AG04450 (cell line): ENCODE measurements around the gene CSNK1G1. TPM values are rescaled to one million over a fixed set of nuclear protein-coding genes. Genes with fewer than 3 reads are reported as not detected.

Source experiments
- CTCF ChIA-PET: fragments of 300-600, 350-600 bp; formaldehyde crosslinking; extraction: SDS; loops from one replicate; lab custom pipeline; 2022; ENCODE audit warnings: antibody characterized with exemption, inconsistent platforms; lab: Charles Lee
- POLR2A ChIA-PET: fragments of 350-600 bp; formaldehyde crosslinking; extraction: SDS; loops from one replicate; lab custom pipeline; 2021; ENCODE audit warnings: antibody characterized with exemption, inconsistent platforms; lab: Yijun Ruan, JAX
- DNase-seq: peaks from one replicate; pipeline ENCODE4 v3.0.0-alpha.2; 2011; ENCODE audit warnings: low read depth, low spot score
- H3K27ac ChIP-seq: one replicate; pipeline ENCODE4 v1.5.1; 2012; ENCODE audit warnings: low read depth, low read length, control low read depth
- H3K27me3 ChIP-seq: one replicate; pipeline ENCODE4 v1.6.0; 2012; ENCODE audit warnings: low read length; ENCODE audit not compliant: control insufficient read depth, insufficient read depth
- H3K4me3 ChIP-seq: 2 replicates; pipeline ENCODE4 v1.5.1; 2011; ENCODE audit warnings: mild to moderate bottlenecking, low read depth, low read length, control low read depth
- H3K9me3 ChIP-seq: 2 replicates; pipeline ENCODE4 v1.5.1; 2012; ENCODE audit warnings: low read length; ENCODE audit not compliant: control insufficient read depth, insufficient read depth
- CTCF ChIP-seq: IDR thresholded peaks from 2 replicates; pipeline ENCODE4 v1.5.1; 2011; ENCODE audit warnings: low read depth, low read length, control low read depth, inconsistent platforms
- polyA plus RNA-seq: library from polyadenylated mRNA; depleted of rRNA; stranded (reverse); fragments of >200 nt; gene quantifications from 2 replicates; pipeline ENCODE4 v1.2.3, GENCODE V29; 2011

The CSNK1G1 gene
- polyA plus RNA-seq, 1 experiment: 24.3 TPM

- POLR2A ChIA-PET: no interaction called here
These were observed 31.7 kb downstream of the CSNK1G1 start for GRCh38 chr15:64324165-64324877.

GRCh38 chr15:64315216-64315615, 40.8 kb downstream of the CSNK1G1 start:
- TF ChIP-seq CTCF: no peak
- ChIA-PET CTCF (no interaction called here), POLR2A (no interaction called here)
- H3K4me3 ChIP-seq: no peak overlapping the region
- no peaks in the 10 kb centered on the region for H3K9me3 ChIP-seq
- no peak for DNase-seq
- H3K27ac ChIP-seq: no peak overlapping the region
- H3K27me3 ChIP-seq: no peaks in the 10 kb centered on the region

More at GRCh38 chr15:64324165-64324877, 31.7 kb downstream of the CSNK1G1 start:
- CTCF ChIA-PET: interaction anchor here (1.5 kb wide), 1 partner anchor 32 kb away, joined by 5 read pairs; the partner anchor contains the start of gene CSNK1G1
- no peak for DNase-seq
- Histone ChIP-seq H3K9me3 (no peaks in the 10 kb centered on the region), H3K4me3 (no peak overlapping the region), H3K27ac (no peak overlapping the region), H3K27me3 (no peaks in the 10 kb centered on the region)
- TF ChIP-seq CTCF: no peak

- no peak overlapping the region for H3K27ac ChIP-seq
- TF ChIP-seq CTCF: no peak
- ChIA-PET CTCF (interaction anchor here (0.7 kb wide), 1 partner anchor 88 kb away, joined by 4 read pairs; no protein-coding TSS in a partner anchor), POLR2A (no interaction called here)
- DNase-seq: no peak
- H3K27me3 ChIP-seq: no peaks in the 10 kb centered on the region
- H3K4me3 ChIP-seq: no peak overlapping the region
- no peaks in the 10 kb centered on the region for H3K9me3 ChIP-seq
These were observed 41.5 kb downstream of the CSNK1G1 start for GRCh38 chr15:64314456-64314855.

- DNase-seq: no peak
- ChIA-PET POLR2A (interaction anchor here (0.6 to 1.0 kb wide), 4 partner anchors 23 to 148 kb away, joined by 3 to 7 read pairs (median 4); partner anchors contain the start of gene PPIB), CTCF (interaction anchor here (0.6 kb wide), 1 partner anchor 64 kb away, joined by 8 read pairs; no protein-coding TSS in a partner anchor)
- Histone ChIP-seq H3K4me3 (no peak overlapping the region), H3K9me3 (no peaks in the 10 kb centered on the region), H3K27me3 (no peaks in the 10 kb centered on the region), H3K27ac (no peak overlapping the region)
- TF ChIP-seq CTCF: no peak
These were observed 44.4 kb downstream of the CSNK1G1 start for GRCh38 chr15:64311566-64311965.

- Histone ChIP-seq H3K9me3 (no peaks in the 10 kb centered on the region), H3K27ac (no peak overlapping the region), H3K27me3 (no peaks in the 10 kb centered on the region), H3K4me3 (no peak overlapping the region)
- CTCF ChIA-PET: no interaction called here
- DNase-seq: no peak
- POLR2A ChIA-PET: no interaction called here
- no peak for TF ChIP-seq CTCF
These were observed 45.9 kb downstream of the CSNK1G1 start for GRCh38 chr15:64310036-64310435.
